HG02610 (cell line): Measurements from ENCODE around the gene APOBEC3A.
"Not testable (repeated sequence)": the region's sequence is repeated elsewhere in the genome, so short reads cannot be mapped to it uniquely, and the experiment has no call there.

Experiments
- ATAC-seq: cut with Tn5 transposase; IDR thresholded peaks from one replicate; pipeline ENCODE4 v1.9.1; 2021; ENCODE audit warnings: mild to moderate bottlenecking, moderate library complexity; ENCODE audit not compliant: unreplicated experiment

The APOBEC3A gene

GRCh38 chr22:38957808-38958650 lies 620 bp downstream of the APOBEC3A start:
- no peak for ATAC-seq

- ATAC-seq = not testable (repeated sequence)
Measured at GRCh38 chr22:38958651-38958943, 1.2 kb downstream of the APOBEC3A start.

GRCh38 chr22:38959590-38959989 lies 2.2 kb downstream of the APOBEC3A start:
- no peak for ATAC-seq

GRCh38 chr22:38960673-38961072 lies 3.3 kb downstream of the APOBEC3A start:
- ATAC-seq = not testable (repeated sequence)

- ATAC-seq = not testable (repeated sequence)
Measured at GRCh38 chr22:38963291-38963738, 5.9 kb downstream of the APOBEC3A start.

GRCh38 chr22:38963872-38964271 lies 6.5 kb downstream of the APOBEC3A start:
- no peak for ATAC-seq

DNA sequence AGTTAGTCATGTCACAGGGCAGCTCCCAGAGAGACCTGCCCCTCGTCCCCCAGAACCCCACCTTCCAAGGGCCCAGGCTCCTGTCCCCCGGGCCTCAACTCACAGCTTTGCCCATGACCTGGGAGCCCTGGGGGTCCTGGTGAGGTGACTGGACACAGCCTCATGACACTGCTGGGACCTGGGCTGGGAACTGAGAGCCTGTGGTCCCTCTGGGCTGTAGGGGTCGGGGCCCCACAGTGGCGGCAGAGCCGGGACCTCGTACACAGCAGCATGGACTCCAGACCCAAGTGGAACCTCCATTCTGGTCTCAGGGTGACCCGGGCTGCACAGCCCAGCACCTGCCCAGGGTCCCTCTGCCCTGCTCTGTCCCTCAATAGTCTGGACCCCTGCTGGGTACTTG lies 6.9 kb downstream of the APOBEC3A start:
- no peak for ATAC-seq

- ATAC-seq = no peak
Measured at GRCh38 chr22:38964989-38965388, 7.6 kb downstream of the APOBEC3A start.

GRCh38 chr22:38965614-38966379 lies 8.4 kb downstream of the APOBEC3A start:
- no peak for ATAC-seq

DNA sequence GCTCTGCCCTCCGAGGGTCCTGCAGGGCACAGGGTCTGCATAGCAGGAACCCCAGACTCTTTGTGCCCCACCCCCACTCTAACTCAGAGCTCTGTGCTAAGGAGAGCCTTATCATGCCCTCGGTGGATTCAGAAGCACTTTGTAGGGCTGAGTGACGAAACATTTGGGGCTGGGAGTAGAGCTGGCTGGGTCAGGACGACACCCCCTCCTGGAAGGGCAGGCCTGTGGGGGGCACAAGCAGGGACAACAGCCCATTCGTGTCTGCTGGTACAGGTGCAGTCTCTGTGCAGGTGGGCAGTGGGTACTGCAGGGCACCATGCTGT lies 8.9 kb downstream of the APOBEC3A start:
- ATAC-seq = no peak

DNA sequence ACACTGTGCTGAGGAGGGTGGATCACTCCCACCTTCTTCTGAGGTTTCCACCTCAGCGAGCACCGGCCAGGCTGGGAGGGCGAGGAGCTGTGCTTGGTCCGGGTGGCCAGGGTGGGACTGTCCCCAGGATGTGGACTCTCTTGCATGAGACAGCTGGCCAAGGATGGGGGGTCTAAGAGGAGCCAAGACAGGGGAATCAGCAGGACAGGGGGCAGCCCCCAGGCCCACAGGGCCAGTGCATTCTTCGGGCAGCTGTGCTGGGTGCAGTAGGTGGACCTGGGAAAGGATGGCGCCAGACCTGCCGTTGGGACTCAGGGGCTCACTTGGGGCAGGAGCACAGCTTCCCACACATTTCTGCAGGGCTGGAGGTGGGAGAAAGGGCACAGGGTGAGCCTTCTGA lies 9.5 kb downstream of the APOBEC3A start:
- no peak for ATAC-seq

DNA sequence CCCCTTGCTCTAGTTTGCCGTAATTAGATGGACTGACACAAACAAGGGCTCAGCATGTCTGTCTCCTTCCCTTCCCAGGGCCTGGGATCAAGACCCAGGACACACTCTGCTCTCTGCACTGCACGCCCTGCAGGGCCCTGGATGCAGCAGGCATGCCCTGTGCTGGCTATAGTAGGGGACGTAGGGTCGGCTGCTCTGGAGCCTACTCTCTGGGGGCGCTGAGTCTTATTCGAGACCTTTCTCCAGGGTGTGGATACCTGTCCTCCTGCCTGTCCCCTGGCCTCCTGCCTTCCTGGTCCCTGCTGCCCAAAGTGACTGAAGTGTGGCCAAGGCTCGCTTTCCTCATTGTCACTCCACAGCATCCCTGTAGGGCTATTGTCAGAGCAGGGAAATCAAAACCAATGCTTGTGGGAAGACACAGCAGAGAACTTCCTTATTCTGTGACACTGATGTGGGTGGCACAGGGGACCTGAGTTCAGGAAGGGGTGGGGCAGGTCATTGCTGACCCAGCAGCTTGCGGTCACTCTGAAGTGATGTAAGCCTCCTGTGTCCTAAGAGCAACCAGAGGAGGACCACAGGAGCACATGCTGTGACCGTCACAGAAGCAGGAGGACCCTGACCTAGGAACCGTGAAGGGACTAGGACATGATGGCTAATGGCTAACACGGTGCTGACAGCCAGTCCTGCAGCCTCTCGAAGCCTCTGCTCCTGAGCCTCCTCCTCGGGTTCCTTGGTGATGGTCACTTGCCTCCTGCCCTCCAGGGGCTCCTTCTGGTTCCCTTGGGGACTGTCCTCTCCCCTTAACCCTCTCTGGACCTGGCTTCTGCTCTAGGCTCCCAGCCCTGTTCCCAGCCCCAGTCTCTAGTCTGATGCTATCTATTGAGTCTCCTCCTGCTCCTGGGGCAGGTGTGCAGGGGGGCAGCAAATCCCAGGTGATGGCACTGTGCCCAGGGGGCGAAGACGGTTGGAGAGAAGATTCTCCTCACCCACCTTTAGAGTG lies 10.3 kb downstream of the APOBEC3A start:
- ATAC-seq = no peak

- no peak for ATAC-seq
Measured at GRCh38 chr22:38968801-38969200, 11.4 kb downstream of the APOBEC3A start.

DNA sequence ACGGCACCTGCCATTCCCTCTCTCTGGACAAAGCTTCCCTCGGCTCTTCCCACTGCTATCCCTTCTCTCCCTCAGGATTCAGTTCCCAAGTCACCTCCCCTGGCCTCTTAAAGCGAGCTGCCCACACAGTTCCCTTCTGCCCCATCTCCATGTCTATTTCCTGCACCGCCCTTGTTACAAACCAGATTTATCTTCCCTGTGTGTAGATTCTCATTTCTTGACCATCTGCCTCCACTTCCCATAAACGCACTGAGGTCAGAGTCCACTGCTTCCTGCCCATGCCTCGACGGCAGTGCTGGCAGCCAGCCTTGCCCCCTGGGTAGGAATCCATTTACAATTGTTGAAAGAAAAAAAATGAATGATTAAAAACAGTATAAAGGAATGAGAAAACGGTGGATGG lies 13.1 kb downstream of the APOBEC3A start:
- no peak for ATAC-seq

- no peak for ATAC-seq
Measured at GRCh38 chr22:38971202-38971601, 13.8 kb downstream of the APOBEC3A start.

DNA sequence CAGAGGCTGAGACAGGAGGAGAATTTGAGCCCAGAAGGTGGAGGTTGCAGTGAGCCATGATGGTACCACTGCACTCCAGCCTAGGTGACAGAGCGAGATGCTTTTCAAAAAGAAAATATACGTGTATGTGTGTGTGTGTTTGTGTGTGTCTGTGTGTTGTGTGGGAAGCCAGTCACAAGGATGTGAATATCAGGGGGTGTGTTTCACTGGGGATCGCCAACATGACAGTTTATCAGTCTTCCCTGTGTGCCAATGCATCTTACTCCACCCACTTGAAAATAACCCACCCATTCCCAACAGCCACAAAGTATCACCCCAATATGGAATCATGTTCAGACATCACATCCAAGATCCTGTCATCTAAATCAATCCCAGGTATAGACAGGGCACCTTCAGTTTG lies 14.4 kb downstream of the APOBEC3A start:
- ATAC-seq = no peak

DNA sequence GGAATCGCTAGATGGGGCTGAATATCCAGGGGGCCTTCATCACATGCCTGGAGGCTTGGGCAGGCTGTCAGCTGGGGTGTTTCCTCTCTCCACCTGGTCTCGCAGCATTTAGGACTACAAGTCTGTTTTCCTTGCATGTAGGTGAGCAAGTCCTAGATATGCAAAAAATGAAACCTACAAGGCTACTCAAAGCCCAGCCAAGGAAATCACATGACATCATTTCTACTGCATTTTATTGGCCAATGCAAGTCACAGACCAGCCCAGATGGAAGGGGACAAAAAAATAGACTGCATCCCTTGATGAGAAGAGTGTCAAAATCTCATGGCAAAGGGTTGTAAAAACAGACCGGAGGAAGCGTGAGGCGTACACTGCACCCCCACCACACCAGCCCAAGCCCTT lies 15.1 kb downstream of the APOBEC3A start:
- no peak for ATAC-seq

DNA sequence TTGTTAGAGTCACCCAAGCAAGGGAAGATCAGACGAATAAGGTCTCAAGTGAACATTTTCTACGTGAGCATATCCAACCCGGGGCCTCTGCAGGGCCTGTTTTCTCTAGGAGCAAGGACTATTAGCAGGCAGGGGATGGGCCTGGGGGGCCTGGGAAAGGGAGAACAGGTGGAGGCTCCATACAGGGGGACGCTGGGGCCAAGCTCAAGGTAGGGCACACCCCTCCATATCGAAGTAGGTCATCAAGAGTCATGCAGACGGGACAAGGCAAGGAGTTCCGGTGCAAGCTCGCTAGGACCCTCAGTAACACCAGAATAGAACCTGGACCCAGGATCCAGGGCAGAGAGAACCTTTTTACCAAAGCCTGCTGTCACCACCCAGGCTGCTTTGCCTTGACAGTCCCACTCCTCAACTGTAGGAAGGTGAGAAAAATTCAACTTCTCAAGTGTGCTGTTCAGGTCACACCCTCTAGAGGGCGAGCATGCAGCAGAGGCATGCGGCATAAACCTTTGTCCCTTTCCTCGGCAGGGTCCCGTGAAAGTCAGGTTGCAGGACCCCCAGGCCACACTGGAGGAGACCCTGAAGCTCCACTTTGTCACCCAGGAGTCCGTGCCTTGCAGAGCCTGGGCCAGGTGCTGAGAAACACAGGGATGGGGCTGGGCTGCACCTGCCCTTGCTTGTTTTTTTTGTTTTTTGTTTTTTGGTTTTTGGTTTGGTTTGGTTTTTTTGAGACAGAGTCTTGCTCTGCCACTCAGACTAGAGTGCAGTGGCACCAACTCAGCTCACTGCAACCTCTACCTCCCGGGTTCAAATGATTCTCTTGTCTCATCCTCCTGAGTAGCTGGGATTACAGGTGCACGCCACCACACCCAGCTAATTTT lies 16.1 kb downstream of the APOBEC3A start:
- no peak for ATAC-seq

DNA sequence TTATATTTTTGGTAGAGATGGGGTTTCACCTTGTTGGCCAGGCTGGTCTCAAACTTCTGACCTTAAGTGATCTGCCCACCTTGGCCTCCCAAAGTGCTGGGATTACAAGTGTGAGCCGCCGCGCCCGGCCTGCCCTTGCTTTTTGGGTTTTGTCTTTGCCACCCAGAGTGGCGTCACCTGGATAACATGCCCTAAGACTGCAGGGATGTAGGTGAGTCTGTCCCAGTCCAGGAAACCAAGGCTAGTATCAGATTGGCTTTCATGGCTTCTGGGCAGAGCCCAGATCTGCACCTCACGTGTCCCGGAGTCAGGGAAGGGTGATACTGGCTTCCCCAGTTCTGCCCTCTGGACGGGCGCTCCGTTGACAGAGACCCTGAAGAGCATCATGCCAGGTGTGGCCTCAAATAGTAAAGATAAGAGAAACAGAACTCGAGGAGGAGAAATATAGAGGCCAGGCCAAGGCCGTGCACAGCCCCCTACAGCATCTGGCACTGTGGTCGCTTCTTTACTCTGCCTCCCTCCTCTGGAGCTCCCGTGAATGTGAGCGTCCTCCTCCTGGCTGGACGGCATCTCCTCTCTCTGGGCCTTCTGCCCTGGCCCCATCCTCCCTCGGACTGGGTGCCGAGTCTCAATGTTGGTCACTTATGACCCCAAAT lies 16.9 kb downstream of the APOBEC3A start:
- no peak for ATAC-seq

GRCh38 chr22:38974826-38975175 lies 17.4 kb downstream of the APOBEC3A start:
- no peak for ATAC-seq
